PC-9 (cell line): ENCODE results near the gene FKBP5. TPM values are rescaled to one million over a fixed set of nuclear protein-coding genes. Genes with fewer than 3 reads are reported as not detected.

Experiments used
- BruUV-seq: library from RNA; stranded (reverse); fragments of 400-500 nt; replicated peaks from 2 replicates; lab custom pipeline; 2021; lab: Mats Ljungman, UMichigan
- CTCF ChIA-PET: fragments of 300-600 bp; sonication (Branson Sonifier 250); formaldehyde crosslinking; loops from one replicate; lab custom pipeline; 2022; ENCODE audit warnings: antibody characterized with exemption; lab: Charles Lee
- POLR2A ChIA-PET: fragments of 300-600 bp; sonication (Branson Sonifier 250); formaldehyde crosslinking; loops from one replicate; lab custom pipeline; 2022; ENCODE audit warnings: antibody characterized with exemption; ENCODE audit not compliant: unreplicated experiment; lab: Charles Lee
- DNase-seq, 2 experiments: peaks; one replicate each; pipeline versions ENCODE4 v3.0.0 to v3.0.0-alpha.2; 2015 to 2022; ENCODE audit warnings: mixed read lengths in 1 of 2
- H2AFZ ChIP-seq: fragments of 200-600 bp; sonication (generic); 2 replicates; pipeline ENCODE4 v1.8.1; 2017; ENCODE audit warnings: antibody characterized with exemption
- H3F3A ChIP-seq: fragments of 200-600 bp; sonication (generic); 2 replicates; pipeline ENCODE4 v1.8.1; 2017; ENCODE audit warnings: antibody characterized with exemption, mild to moderate bottlenecking, low read depth; ENCODE audit not compliant: insufficient read depth
- H3K27ac ChIP-seq: fragments of 200-600 bp; sonication (generic); 2 replicates; pipeline ENCODE4 v1.6.1; 2016; ENCODE audit warnings: mixed run types
- H3K27me3 ChIP-seq: fragments of 200-600 bp; sonication (generic); 2 replicates; pipeline ENCODE4 v1.6.1; 2016; ENCODE audit warnings: low read depth, mixed run types; ENCODE audit not compliant: insufficient read depth
- H3K36me3 ChIP-seq: fragments of 200-600 bp; sonication (generic); 2 replicates; pipeline ENCODE4 v1.6.1; 2016; ENCODE audit warnings: low read depth, mixed run types
- H3K4me1 ChIP-seq: fragments of 200-600 bp; sonication (generic); replicated peaks from 2 replicates; pipeline ENCODE4 v1.6.1; 2016; ENCODE audit warnings: mixed run types; ENCODE audit not compliant: insufficient read depth
- H3K4me2 ChIP-seq: fragments of 200-600 bp; sonication (generic); 2 replicates; pipeline ENCODE4 v1.6.1; 2017; ENCODE audit warnings: mixed run types
- H3K4me3 ChIP-seq: fragments of 200-600 bp; sonication (generic); 2 replicates; pipeline ENCODE4 v1.6.1; 2016; ENCODE audit warnings: mixed run types
- H3K79me2 ChIP-seq: fragments of 200-600 bp; sonication (generic); 2 replicates; pipeline ENCODE4 v1.6.1; 2017; ENCODE audit warnings: low read depth, mixed run types
- H3K9me2 ChIP-seq: fragments of 200-600 bp; sonication (generic); 2 replicates; pipeline ENCODE4 v1.8.1; 2017; ENCODE audit warnings: mild to moderate bottlenecking; ENCODE audit not compliant: insufficient read depth
- H3K9me3 ChIP-seq: fragments of 200-600 bp; sonication (generic); 2 replicates; pipeline ENCODE4 v1.8.1; 2016; ENCODE audit warnings: low read depth; ENCODE audit not compliant: insufficient read depth
- H4K20me1 ChIP-seq: fragments of 200-600 bp; sonication (generic); 2 replicates; pipeline ENCODE4 v1.8.1; 2017; ENCODE audit not compliant: insufficient read depth
- EZH2 ChIP-seq: fragments of 200-600 bp; sonication (generic); IDR thresholded peaks from 2 replicates; pipeline ENCODE4 v1.8.0; 2017; ENCODE audit warnings: antibody characterized with exemption, low read depth
- intact Hi-C: fragments of 100-400 bp; cut with micrococcal nuclease; formaldehyde crosslinking; loops from one replicate; pipeline ENCODE4 v1.10.0; 2022; ENCODE audit not compliant: unreplicated experiment
- total RNA-seq: library from RNA; stranded (reverse); gene quantifications from 2 replicates; pipeline ENCODE4 v1.2.3, GENCODE V29; 2021
- TF ChIP-seq, protein P1 (sequence below): fragments of 200-600 bp; sonication (generic); conservative IDR thresholded peaks from 2 replicates; pipeline ENCODE4 v1.6.1; 2017; ENCODE audit warnings: mixed run types, antibody characterized with exemption, mild to moderate bottlenecking, moderate library complexity

Gene FKBP5
- total RNA-seq, 1 experiment from 2014 or later = 5.0 TPM

DNA sequence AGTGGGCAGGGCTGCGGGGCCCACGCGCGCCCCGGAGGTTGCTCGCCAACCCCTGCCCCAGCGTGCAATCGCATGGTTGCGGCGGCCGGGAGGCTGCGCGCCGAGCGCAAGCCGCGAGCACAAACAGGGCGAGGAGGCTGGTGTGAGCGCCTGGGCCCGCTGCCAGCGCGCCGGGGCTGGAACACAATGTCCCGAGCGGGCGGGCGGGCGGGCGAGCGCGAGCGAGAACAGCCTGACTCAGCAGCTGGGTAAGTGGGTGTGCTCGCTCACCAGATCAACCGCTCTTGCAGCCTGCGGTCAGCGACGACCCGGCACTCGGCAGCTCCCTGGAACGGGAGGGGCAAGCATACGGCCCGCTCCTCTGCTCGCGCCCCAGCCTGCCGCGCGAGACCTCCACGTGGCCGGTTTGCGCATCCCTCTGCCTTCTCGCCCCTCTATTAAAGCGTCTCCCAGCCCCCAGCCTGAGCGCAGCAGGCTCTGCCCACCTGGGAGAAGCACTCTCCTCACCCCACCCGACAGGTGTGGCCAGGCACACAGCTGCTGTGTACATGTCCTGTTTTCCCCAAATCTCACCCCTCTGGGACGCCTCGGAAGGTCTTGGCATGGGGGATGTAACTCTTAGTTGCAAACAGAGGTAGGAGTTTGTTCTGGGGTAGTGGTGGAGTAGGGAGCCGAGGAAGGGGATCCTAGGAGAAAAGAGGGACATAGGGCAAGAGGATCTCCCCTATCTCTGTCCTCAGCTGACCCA lies 39.4 kb upstream of the FKBP5 start:
- Histone ChIP-seq H3K36me3 (no peaks in the 10 kb centered on the region), H3K27ac (no peak overlapping the region), H3K79me2 (no peaks in the 10 kb centered on the region), H3F3A (peaks cover 16% of the 10 kb centered on the region; the same call in 1 of the 2 replicates), H3K4me1 (peaks cover 24% of the 10 kb centered on the region), H4K20me1 (no peaks in the 10 kb centered on the region), H3K27me3 (no peaks in the 10 kb centered on the region), H3K9me2 (no peaks in the 10 kb centered on the region), H3K4me3 (peak overlapping the region; percentile 74), H2AFZ (peak overlapping the region; percentile 97), H3K9me3 (no peaks in the 10 kb centered on the region), H3K4me2 (peak overlapping the region; percentile 100)
- intact Hi-C loops = no loop called here
- POLR2A ChIA-PET = interaction anchor here (0.6 kb wide), 1 partner anchor 425 kb away, joined by 4 read pairs; no protein-coding TSS in a partner anchor
- peak; percentile 74 to 84 for DNase-seq
- BruUV-seq = no TSS peak
- CTCF ChIA-PET = interaction anchor here (0.7 to 0.8 kb wide), 2 partner anchors 8 to 41 kb away, joined by 5 read pairs; no protein-coding TSS in a partner anchor
- TF ChIP-seq, protein P1, sequence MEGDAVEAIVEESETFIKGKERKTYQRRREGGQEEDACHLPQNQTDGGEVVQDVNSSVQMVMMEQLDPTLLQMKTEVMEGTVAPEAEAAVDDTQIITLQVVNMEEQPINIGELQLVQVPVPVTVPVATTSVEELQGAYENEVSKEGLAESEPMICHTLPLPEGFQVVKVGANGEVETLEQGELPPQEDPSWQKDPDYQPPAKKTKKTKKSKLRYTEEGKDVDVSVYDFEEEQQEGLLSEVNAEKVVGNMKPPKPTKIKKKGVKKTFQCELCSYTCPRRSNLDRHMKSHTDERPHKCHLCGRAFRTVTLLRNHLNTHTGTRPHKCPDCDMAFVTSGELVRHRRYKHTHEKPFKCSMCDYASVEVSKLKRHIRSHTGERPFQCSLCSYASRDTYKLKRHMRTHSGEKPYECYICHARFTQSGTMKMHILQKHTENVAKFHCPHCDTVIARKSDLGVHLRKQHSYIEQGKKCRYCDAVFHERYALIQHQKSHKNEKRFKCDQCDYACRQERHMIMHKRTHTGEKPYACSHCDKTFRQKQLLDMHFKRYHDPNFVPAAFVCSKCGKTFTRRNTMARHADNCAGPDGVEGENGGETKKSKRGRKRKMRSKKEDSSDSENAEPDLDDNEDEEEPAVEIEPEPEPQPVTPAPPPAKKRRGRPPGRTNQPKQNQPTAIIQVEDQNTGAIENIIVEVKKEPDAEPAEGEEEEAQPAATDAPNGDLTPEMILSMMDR = no peak
- TF ChIP-seq EZH2 = no peak

DNA sequence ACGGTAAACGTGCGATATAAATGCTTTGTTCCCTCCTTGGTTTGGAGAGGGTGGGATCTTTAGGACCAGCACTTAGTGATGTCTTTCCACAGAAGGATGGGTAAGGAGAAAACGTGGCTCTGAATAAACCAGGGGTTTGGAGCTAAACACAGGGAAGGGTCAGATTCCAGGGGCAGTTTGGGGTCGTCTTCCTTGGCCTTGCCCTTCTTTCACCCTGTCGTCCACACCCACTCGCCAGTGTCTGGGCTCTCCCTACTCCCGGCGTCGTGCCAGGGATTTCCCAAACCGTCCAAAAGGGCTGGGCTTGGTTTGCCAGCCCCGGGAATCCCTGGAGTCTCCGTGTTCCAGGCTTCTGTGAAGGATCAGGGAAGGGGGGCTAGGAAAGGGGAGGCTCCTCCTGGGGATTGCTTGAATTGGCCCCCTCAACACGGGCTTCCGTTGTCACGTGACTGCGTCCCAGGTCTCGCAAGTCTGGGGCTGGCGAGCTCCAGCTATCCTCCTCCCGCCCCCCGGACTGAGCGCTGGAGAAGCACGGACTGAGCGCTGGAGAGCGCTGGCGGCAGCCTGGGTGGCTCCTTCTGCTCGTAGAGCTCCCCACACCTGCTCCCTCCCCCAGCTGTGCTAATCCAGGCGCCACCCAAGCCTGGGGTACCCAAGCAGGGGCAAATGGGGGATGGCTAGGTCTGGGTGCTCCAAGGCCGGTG lies 38.7 kb upstream of the FKBP5 start:
- Histone ChIP-seq H4K20me1 (no peaks in the 10 kb centered on the region), H3K4me1 (peaks cover 20% of the 10 kb centered on the region), H3K27me3 (no peaks in the 10 kb centered on the region), H3K9me3 (no peaks in the 10 kb centered on the region), H3K79me2 (no peaks in the 10 kb centered on the region), H3F3A (peaks cover 16% of the 10 kb centered on the region; the same call in 1 of the 2 replicates), H3K27ac (no peak overlapping the region), H3K4me3 (peak overlapping the region; percentile 74), H2AFZ (peak overlapping the region; percentile 97), H3K9me2 (no peaks in the 10 kb centered on the region), H3K36me3 (no peaks in the 10 kb centered on the region), H3K4me2 (peak overlapping the region; percentile 100)
- CTCF ChIA-PET = interaction anchor here (0.8 kb wide), 1 partner anchor 9 kb away, joined by 5 read pairs; no protein-coding TSS in a partner anchor
- BruUV-seq = no TSS peak
- peak in 1 of 2 experiments; percentile 50 for DNase-seq
- POLR2A ChIA-PET = no interaction called here
- intact Hi-C loops = no loop called here
- no peak for TF ChIP-seq EZH2
- TF ChIP-seq, protein P1 = no peak

DNA sequence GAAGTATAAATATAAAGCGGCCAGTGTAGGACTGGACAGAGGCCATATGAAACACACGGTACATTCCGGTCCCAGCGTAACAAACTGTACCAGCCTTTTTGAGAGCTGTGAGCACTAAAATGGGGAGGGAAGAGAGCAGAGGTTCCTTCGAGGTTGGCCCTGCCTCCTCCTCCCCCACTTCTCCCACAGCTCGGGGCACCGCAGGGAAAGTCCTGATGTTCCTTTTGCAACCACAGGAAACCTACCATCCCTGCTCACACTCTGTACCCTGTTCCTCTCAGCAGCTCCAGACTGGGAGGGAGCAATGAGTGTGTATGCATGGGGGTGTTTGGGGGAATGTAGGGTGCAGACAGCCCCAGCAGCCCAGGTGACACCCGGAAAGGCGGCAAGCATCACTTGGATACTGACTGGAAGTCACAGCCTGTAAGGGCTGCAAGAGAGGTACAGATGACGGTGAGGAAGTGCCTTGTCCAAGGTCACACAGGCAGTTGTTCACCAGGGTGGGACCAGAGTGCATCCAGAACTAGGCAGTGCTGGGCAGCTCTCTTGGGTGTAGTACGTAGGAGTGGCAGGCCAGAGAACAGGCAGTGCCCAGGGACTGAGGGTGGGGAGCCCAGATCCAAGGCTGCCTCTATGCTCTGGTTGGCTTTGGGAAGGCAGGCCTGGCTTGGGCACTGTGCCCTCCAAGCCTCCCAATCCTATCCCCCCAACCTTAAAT lies 37.2 kb upstream of the FKBP5 start:
- no peak overlapping the region for H2AFZ ChIP-seq
- POLR2A ChIA-PET = interaction anchor here (0.7 kb wide), 1 partner anchor 957 kb away, joined by 3 read pairs; no protein-coding TSS in a partner anchor
- H3K4me1 ChIP-seq = peaks cover 17% of the 10 kb centered on the region
- no peak overlapping the region for H3K4me2 ChIP-seq
- H4K20me1 ChIP-seq = no peaks in the 10 kb centered on the region
- no peaks in the 10 kb centered on the region for H3K27me3 ChIP-seq
- no peaks in the 10 kb centered on the region for H3K9me2 ChIP-seq
- H3K9me3 ChIP-seq = no peaks in the 10 kb centered on the region
- CTCF ChIA-PET = interaction anchor here (0.6 kb wide), 1 partner anchor 1848 kb away, joined by 3 read pairs; no protein-coding TSS in a partner anchor
- H3K36me3 ChIP-seq = no peaks in the 10 kb centered on the region
- no peaks in the 10 kb centered on the region for H3K79me2 ChIP-seq
- peaks cover 16% of the 10 kb centered on the region; the same call in 1 of the 2 replicates for H3F3A ChIP-seq
- intact Hi-C loops = no loop called here
- DNase-seq = no peak
- H3K4me3 ChIP-seq = no peak overlapping the region
- TF ChIP-seq, protein P1 = no peak
- no peak for TF ChIP-seq EZH2
- BruUV-seq = no TSS peak
- no peak overlapping the region for H3K27ac ChIP-seq
